ENCODE results near the gene ECSIT.

DNA sequence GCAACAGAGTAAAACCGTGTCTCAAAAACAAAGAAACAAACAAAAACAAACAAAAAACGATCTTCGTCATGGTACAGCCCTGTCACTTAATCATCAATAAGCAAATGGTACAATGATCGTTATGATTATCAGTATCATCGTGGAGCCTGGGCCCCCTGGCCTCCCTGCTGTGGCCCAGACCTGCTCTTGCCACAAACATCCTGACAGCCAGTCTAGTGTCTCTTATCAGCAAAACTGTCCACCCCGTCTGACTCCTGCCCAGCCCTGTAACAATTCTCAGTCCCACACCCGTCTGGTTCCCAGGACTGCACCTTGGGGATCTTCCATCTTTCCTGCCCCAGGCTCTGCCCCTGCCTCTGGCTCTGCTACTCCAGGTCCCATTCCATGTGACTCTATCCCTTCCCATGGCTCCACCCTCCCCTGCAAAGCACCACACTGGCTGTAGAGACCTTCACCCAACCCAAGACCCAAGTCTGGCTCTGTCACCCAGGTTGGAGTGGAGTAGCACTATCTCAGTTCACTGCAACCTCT, 29.0 kb downstream of the ECSIT start:
- TF ChIP-seq POLR2A (IDR thresholded peaks at IDR 0.05; ENCODE audit: low read depth, low read length), result no peak
- no peak for TF ChIP-seq TAF1 (IDR thresholded peaks at IDR 0.05; ENCODE audit: borderline replicate concordance, low read depth, low read length)
